BLaER1 treated with 17β-estradiol and CSF1 and Interleukin-3, amounts not matched to agents 10 nM and 100 nM (cell line): ENCODE data around the gene PEPD.
"Not testable (repeated sequence)": the region's sequence is repeated elsewhere in the genome, so short reads cannot be mapped to it uniquely, and the experiment has no call there.

Experiments used
- H3K27ac ChIP-seq, 11 experiments: shearing (Covaris generic); formaldehyde crosslinking; 2 replicates each; pipeline ENCODE4 v1.8.1; 2022
- H3K27me3 ChIP-seq, 11 experiments: shearing (Covaris generic); formaldehyde crosslinking; 2 replicates each; pipeline ENCODE4 v1.8.1; 2022
- H3K36me3 ChIP-seq, 11 experiments: shearing (Covaris generic); formaldehyde crosslinking; 2 replicates each; pipeline ENCODE4 v1.8.1; 2022
- H3K4me1 ChIP-seq, 10 experiments: shearing (Covaris generic); formaldehyde crosslinking; 2 replicates each; pipeline ENCODE4 v1.8.1; 2022
- H3K4me2 ChIP-seq, 11 experiments: shearing (Covaris generic); formaldehyde crosslinking; 2 replicates each; pipeline ENCODE4 v1.8.1; 2022
- H3K4me3 ChIP-seq, 10 experiments: shearing (Covaris generic); formaldehyde crosslinking; 2 replicates each; pipeline ENCODE4 v1.8.1; 2022
- H3K9ac ChIP-seq, 11 experiments: shearing (Covaris generic); formaldehyde crosslinking; 2 replicates each; pipeline ENCODE4 v1.8.1; 2022
- H3K9me3 ChIP-seq, 11 experiments: shearing (Covaris generic); formaldehyde crosslinking; replicated peaks in 1 of 11; 2 replicates each; pipeline ENCODE4 v1.8.1; 2022
- H4K20me1 ChIP-seq, 11 experiments: shearing (Covaris generic); formaldehyde crosslinking; 2 replicates each; pipeline ENCODE4 v1.8.1; 2022
- Cebpa-rat ChIP-seq, 11 experiments: shearing (Covaris generic); IDR thresholded peaks; 2 replicates each; pipeline ENCODE4 v1.8.1; 2022

PEPD gene

GRCh38 chr19:33490041-33490451 is 31.5 kb downstream of the PEPD start:
- TF ChIP-seq Cebpa-rat (IDR thresholded peaks at IDR 0.05): no peak
- H3K9me3 ChIP-seq: no peaks in the 10 kb centered on the region
- H3K9ac ChIP-seq: no peak overlapping the region

GRCh38 chr19:33488826-33489225 is 32.8 kb downstream of the PEPD start:
- H3K4me3 ChIP-seq: no peak overlapping the region
- H3K9ac ChIP-seq: no peak overlapping the region
- no peak overlapping the region for H3K4me2 ChIP-seq
- H3K27ac ChIP-seq: no peak overlapping the region
- no peak for TF ChIP-seq Cebpa-rat (IDR thresholded peaks at IDR 0.05)
- no peaks in the 10 kb centered on the region for H3K27me3 ChIP-seq
- H3K36me3 ChIP-seq: peaks cover 0 to 45% (median 0%) of the 10 kb centered on the region in 11 experiments; a peak in 7 of 22 replicates
- H3K9me3 ChIP-seq: peaks cover 0 to 4% (median 0%) of the 10 kb centered on the region in 11 experiments; a peak in 4 of 22 replicates
- peaks cover 0 to 8% (median 0%) of the 10 kb centered on the region in 10 experiments; a peak in 1 of 20 replicates for H3K4me1 ChIP-seq
- peaks cover 0 to 39% (median 0%) of the 10 kb centered on the region in 11 experiments; a peak in 6 of 22 replicates for H4K20me1 ChIP-seq

More at GRCh38 chr19:33490041-33490451, 31.5 kb downstream of the PEPD start:
- no peak overlapping the region for H3K4me3 ChIP-seq
- H3K27me3 ChIP-seq: no peaks in the 10 kb centered on the region
- no peak overlapping the region for H3K4me2 ChIP-seq
- H3K4me1 ChIP-seq: peaks cover 0 to 8% (median 0%) of the 10 kb centered on the region in 10 experiments; a peak in 1 of 20 replicates
- H4K20me1 ChIP-seq: peaks cover 0 to 44% (median 0%) of the 10 kb centered on the region in 11 experiments; a peak in 6 of 22 replicates
- H3K36me3 ChIP-seq: peaks cover 0 to 35% (median 0%) of the 10 kb centered on the region in 11 experiments; a peak in 6 of 22 replicates
- H3K27ac ChIP-seq: no peak overlapping the region

- no peak for TF ChIP-seq Cebpa-rat (IDR thresholded peaks at IDR 0.05)
- H3K9me3 ChIP-seq: peaks cover 0 to 11% (median 4%) of the 10 kb centered on the region in 11 experiments; a peak in 13 of 22 replicates
- peaks cover 0 to 8% (median 0%) of the 10 kb centered on the region in 10 experiments; a peak in 1 of 20 replicates for H3K4me1 ChIP-seq
- no peaks in the 10 kb centered on the region for H3K27me3 ChIP-seq
- H4K20me1 ChIP-seq: peaks cover 0 to 34% (median 0%) of the 10 kb centered on the region in 11 experiments; a peak in 6 of 22 replicates
- H3K27ac ChIP-seq: no peak overlapping the region
- no peak overlapping the region for H3K9ac ChIP-seq
- peaks cover 0 to 49% (median 2%) of the 10 kb centered on the region in 11 experiments; a peak in 8 of 22 replicates for H3K36me3 ChIP-seq
- no peak overlapping the region for H3K4me3 ChIP-seq
- no peak overlapping the region for H3K4me2 ChIP-seq
Measured at GRCh38 chr19:33487901-33488800, 33.4 kb downstream of the PEPD start.

- no peak overlapping the region for H3K27ac ChIP-seq
- H4K20me1 ChIP-seq: peaks cover 0 to 29% (median 0%) of the 10 kb centered on the region in 11 experiments; a peak in 6 of 22 replicates
- H3K4me2 ChIP-seq: no peak overlapping the region
- no peak overlapping the region for H3K4me3 ChIP-seq
- TF ChIP-seq Cebpa-rat (IDR thresholded peaks at IDR 0.05): no peak
- H3K9me3 ChIP-seq: peaks cover 0 to 20% (median 7%) of the 10 kb centered on the region in 11 experiments; a peak in 13 of 22 replicates
- H3K27me3 ChIP-seq: no peaks in the 10 kb centered on the region
- H3K9ac ChIP-seq: no peak overlapping the region
- H3K36me3 ChIP-seq: peaks cover 0 to 53% (median 3%) of the 10 kb centered on the region in 11 experiments; a peak in 8 of 22 replicates
- H3K4me1 ChIP-seq: peaks cover 0 to 8% (median 0%) of the 10 kb centered on the region in 10 experiments; a peak in 1 of 20 replicates
Measured at GRCh38 chr19:33486936-33487811, 34.4 kb downstream of the PEPD start.

GRCh38 chr19:33486407-33486806 is 35.2 kb downstream of the PEPD start:
- no peak for TF ChIP-seq Cebpa-rat (IDR thresholded peaks at IDR 0.05)
- H3K9ac ChIP-seq: no peak overlapping the region
- peaks cover 0 to 20% (median 7%) of the 10 kb centered on the region in 11 experiments; a peak in 13 of 22 replicates for H3K9me3 ChIP-seq
- peaks cover 0 to 8% (median 0%) of the 10 kb centered on the region in 10 experiments; a peak in 1 of 20 replicates for H3K4me1 ChIP-seq
- peaks cover 0 to 59% (median 3%) of the 10 kb centered on the region in 11 experiments; a peak in 8 of 22 replicates for H3K36me3 ChIP-seq
- no peak overlapping the region for H3K27ac ChIP-seq
- peaks cover 0 to 29% (median 0%) of the 10 kb centered on the region in 11 experiments; a peak in 6 of 22 replicates for H4K20me1 ChIP-seq
- no peak overlapping the region for H3K4me2 ChIP-seq
- H3K4me3 ChIP-seq: no peak overlapping the region
- H3K27me3 ChIP-seq: no peaks in the 10 kb centered on the region

GRCh38 chr19:33484226-33484774 is 37.3 kb downstream of the PEPD start:
- no peak for TF ChIP-seq Cebpa-rat (IDR thresholded peaks at IDR 0.05)

GRCh38 chr19:33482476-33482875 is 39.1 kb downstream of the PEPD start:
- Histone ChIP-seq H3K9ac (no peak overlapping the region), H3K4me1 (no peaks in the 10 kb centered on the region), H3K27ac (no peak overlapping the region), H3K27me3 (no peaks in the 10 kb centered on the region), H3K4me2 (no peak overlapping the region), H3K36me3 (peaks cover 5 to 80% (median 25%) of the 10 kb centered on the region in 11 experiments; a peak in 16 of 22 replicates), H3K4me3 (no peak overlapping the region), H3K9me3 (peaks cover 7 to 35% (median 15%) of the 10 kb centered on the region in 11 experiments; a peak in 18 of 22 replicates), H4K20me1 (peaks cover 0 to 12% (median 0%) of the 10 kb centered on the region in 11 experiments; a peak in 4 of 22 replicates)
- TF ChIP-seq Cebpa-rat (IDR thresholded peaks at IDR 0.05): no peak

More at GRCh38 chr19:33484226-33484774, 37.3 kb downstream of the PEPD start:
- Histone ChIP-seq H3K9me3 (peaks cover 6 to 34% (median 13%) of the 10 kb centered on the region in 11 experiments; a peak in 18 of 22 replicates), H3K27me3 (no peaks in the 10 kb centered on the region), H3K9ac (no peak overlapping the region), H3K36me3 (peaks cover 0 to 79% (median 17%) of the 10 kb centered on the region in 11 experiments; a peak in 16 of 22 replicates), H3K4me1 (peaks cover 0 to 8% (median 0%) of the 10 kb centered on the region in 10 experiments; a peak in 1 of 20 replicates), H3K27ac (no peak overlapping the region), H3K4me3 (no peak overlapping the region), H3K4me2 (no peak overlapping the region), H4K20me1 (peaks cover 0 to 29% (median 0%) of the 10 kb centered on the region in 11 experiments; a peak in 4 of 22 replicates)

GRCh38 chr19:33481863-33482262 is 39.7 kb downstream of the PEPD start:
- Histone ChIP-seq H3K9me3 (peaks cover 7 to 35% (median 15%) of the 10 kb centered on the region in 11 experiments; a peak in 18 of 22 replicates), H3K27me3 (no peaks in the 10 kb centered on the region), H3K9ac (no peak overlapping the region), H3K4me1 (no peaks in the 10 kb centered on the region), H3K27ac (no peak overlapping the region), H3K36me3 (peaks cover 5 to 81% (median 28%) of the 10 kb centered on the region in 11 experiments; a peak in 17 of 22 replicates), H3K4me2 (no peak overlapping the region), H3K4me3 (no peak overlapping the region), H4K20me1 (peaks cover 0 to 6% (median 0%) of the 10 kb centered on the region in 11 experiments; a peak in 3 of 22 replicates)
- no peak for TF ChIP-seq Cebpa-rat (IDR thresholded peaks at IDR 0.05)

GRCh38 chr19:33479570-33479969 is 42.0 kb downstream of the PEPD start:
- H3K4me1 ChIP-seq, H3K9ac ChIP-seq, H3K4me3 ChIP-seq, H3K4me2 ChIP-seq, H3K27ac ChIP-seq, H4K20me1 ChIP-seq, H3K27me3 ChIP-seq: not testable (repeated sequence)
- peaks cover 5 to 98% (median 29%) of the 10 kb centered on the region in 11 experiments; a peak in 17 of 22 replicates for H3K36me3 ChIP-seq
- peaks cover 7 to 35% (median 15%) of the 10 kb centered on the region in 11 experiments; a peak in 18 of 22 replicates for H3K9me3 ChIP-seq
